NCI-H2171 (cell line): Measurements from ENCODE around the gene SETBP1.

Source experiments
- DNase-seq: peaks from one replicate; lab custom pipeline; 2025; lab: John Stamatoyannopoulos, UW

SETBP1 gene

DNA sequence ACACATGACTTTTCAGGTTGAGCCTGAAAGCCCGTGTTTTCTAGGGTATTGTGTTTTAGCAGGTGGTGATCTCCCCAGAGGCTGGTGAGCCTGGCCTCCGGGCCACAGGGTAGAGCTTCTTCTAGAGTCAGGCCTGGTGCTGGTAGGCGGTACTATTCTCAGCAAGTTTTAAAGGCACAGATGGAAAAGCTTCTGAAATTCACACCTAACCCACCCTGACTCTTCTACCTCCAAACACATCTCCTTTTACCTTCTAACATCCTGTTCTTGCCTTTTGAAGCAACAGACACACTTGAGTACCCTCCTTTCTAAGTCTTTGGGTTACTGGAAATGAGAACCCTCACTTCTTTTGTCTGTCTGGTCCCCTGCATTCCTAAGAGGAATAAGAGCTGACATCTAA, 191.1 kb downstream of the SETBP1 start:
- no peak for DNase-seq

DNA sequence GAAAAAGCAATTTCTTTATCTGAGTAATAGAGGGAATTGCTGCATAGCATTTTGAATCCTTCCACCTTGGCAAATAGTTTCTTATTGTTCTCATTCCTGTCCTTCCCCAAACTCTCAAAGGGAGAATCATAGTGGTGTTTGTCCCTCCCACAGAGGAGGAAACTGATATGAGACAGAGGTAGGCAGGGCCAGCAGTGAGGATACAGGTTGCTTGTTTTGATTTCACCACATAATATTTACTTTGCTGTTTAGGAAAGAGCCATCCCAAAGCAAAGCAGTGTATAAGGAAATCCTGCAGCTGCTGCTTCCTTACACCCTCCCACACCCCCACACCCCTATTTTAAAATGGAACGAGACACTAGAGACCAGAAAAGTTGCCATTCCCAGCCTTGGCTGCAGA, 195.3 kb downstream of the SETBP1 start:
- DNase-seq: no peak

DNA sequence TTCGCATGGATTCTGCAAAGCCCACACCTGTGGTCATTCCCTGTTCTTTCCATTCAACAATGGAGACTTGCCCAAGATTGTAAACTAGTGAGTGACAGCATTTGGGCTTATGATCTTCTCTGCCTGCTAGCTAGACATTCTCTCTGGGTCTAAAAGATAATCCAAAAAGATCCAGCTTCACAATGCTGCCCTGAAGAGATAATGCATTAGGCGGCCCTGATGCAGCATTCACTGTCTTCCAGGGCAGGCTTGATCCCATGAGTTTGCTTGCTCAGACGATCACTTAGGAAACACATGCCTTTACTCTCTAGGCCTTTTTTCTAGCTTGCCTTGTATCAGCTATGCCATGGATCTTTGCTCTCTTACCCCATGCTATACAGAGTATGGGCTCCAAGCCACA, 196.1 kb downstream of the SETBP1 start:
- no peak for DNase-seq

DNA sequence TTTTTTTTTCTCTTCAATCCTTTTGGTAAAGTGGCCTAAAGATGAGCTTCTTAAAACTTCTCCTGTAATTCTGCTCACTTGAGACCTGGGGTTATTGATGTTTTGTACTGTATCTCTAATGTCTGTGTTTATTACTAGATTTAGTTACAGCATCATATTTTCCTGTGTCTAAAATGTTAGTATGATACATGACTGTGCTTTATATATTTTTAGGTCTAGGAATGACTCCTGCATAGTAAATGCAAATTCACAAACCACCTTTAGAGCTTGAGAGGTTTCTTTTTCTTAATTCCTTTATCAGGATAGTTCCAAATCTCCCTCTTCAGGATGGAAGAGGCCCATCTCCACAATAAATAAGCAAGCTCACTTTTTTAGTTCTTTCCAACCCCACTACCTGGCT, 197.6 kb downstream of the SETBP1 start:
- no peak for DNase-seq

DNA sequence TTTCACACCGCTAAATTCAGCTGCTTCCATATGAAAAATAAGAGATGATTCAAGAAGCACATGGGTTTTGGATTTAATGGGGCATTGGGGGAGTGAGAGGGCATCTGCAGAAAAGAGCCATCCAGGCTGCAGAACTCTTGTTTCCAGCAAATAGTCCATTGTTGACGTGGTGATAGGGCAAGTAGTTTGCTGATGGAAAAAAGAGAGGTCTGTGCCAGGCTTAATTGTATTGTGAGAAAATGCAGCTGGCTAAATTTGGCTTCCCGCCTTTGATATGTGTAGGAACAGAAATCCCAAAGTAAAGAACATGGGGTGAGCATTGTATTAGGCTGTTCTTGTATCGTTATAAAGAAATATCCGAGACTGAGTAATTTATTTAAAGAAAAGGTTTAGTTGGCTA, 199.5 kb downstream of the SETBP1 start:
- no peak for DNase-seq

DNA sequence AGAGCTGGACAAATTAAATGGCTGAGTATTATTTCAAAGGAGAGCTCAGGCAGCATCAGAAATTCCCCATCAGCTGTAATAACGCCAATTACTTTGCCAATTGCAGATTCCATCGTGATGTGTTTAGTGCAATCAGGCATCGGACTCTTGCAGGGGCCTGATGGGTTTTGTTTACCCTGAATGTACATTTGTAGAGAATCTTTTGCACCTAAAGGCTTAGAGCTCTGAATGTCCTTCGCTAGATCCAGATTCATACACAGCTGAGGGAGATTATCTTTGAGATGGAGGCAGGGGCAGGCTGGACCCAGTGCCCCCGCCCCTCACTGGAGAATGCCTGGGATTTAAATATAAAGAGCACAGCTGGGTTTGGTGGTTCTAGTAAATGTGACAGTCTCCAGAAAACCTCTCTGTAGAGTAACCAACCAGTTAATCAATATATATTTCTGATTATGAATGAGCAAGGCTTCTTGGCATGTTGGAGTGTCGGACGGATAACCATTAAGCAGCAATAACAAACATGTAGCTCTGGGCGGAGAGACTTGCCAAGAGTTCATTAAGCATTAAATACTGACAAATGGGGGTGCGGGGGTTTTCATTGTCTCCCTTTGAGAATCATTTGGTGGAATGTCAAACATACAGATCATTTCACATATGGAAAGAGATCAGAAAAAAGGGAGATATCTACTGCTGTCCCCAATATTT, 200.9 kb downstream of the SETBP1 start:
- DNase-seq: no peak

DNA sequence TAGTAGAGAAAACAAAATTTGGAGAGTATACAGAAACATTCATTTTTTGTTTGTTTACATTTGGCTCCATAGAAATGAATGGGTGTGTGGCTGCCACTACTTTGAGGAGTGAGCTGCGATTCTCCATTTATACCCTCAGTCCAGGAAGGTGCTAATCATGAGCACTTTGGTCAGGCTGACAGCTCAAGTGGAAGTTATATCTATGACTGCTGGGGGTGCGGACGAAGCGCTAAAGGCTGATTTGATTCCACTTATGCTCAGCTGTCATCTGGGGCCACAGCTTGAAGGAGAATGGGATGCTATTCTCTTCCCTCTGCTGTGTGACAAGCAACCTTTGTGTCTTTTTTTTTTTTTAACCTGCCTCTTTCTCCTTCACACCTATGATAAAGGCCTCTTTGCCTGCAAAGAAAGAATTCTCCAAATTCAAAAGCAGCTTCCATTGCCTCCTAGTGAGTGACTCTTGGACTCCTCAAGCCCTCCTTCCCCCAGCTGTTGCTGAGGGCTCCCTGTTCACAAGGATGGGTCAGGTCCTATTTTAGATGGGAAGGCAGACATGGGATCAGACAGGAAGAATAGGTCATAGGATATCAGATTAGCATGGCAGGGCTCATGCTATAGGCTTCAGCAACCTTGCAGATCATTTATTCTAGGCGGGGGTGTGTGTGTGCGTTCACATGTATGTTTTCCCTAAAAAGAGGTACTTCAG, 201.6 kb downstream of the SETBP1 start:
- DNase-seq: no peak

DNA sequence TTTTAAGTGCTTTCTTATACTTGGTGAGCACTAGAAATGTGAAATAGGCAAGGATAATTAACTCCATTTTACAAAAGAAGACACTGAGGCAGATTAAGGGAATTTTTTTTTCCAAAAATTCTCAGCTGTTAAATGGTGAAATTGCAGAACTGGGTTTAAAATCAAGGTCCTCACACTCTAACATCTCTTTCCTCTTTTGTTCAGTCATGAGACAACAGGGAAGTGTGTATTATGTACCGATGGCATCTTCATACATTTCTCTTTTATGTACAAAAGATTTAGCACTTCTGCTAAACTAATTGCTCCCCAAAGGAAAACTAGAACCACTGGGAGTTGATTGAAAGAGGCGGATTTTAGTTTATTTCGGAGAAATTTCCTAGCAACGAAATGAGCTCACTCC, 203.0 kb downstream of the SETBP1 start:
- no peak for DNase-seq

DNA sequence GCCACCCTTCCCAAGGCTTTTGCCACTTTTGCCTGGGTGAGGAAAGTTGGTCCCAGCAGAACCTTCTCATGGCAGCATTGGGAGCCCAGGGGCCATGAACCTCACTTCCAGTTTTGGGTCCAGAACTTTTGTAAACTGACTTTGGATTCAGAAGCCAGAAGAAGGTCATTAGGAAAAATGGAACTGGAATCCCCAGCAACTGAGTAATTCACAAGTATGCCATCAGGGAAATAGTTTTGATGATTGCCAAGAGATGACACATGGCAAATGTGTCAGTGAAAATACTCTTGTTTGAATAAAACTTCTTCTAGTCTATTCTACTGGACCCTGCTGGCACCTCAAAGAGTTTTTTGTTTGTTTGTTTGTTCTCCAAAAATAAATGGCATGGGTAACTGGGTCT, 203.7 kb downstream of the SETBP1 start:
- DNase-seq: no peak

DNA sequence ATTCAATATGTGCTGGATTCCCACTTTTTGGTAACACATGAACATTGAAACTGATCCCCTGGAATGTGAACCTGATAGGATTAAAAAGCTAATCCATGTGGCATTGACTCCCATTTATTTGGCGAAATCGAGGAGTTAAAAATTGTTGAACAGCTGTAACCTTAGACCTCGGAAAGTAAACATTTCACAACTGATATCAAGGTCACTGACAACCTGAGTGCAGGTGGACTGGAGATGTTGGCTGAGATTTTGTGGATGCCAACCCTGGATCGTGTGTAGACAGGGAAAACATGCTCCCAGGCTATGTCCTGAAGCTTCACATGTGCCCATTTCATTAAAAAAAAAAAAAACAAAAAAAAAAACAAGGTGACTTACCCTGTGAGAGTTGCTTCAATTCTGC, 204.8 kb downstream of the SETBP1 start:
- DNase-seq: no peak

DNA sequence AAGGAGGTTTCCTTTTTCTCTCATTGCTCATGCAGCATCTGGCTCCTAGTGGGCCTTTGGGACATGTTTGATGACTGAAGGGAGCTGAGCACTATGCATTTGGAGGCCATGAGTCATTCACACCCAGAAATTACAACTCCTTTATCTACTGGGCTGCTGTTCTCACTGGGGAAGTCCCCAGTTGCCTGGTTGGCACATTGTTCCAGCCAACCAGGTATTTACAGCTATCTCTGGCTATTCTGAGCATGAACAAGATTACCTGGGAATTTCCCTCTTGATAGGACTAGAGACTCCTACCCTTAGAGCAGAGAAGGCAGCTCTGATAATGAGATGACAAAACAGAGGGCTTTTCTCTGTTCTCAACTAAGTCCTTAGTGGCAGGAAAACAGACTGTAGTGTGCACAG, 206.5 kb downstream of the SETBP1 start:
- DNase-seq: no peak

DNA sequence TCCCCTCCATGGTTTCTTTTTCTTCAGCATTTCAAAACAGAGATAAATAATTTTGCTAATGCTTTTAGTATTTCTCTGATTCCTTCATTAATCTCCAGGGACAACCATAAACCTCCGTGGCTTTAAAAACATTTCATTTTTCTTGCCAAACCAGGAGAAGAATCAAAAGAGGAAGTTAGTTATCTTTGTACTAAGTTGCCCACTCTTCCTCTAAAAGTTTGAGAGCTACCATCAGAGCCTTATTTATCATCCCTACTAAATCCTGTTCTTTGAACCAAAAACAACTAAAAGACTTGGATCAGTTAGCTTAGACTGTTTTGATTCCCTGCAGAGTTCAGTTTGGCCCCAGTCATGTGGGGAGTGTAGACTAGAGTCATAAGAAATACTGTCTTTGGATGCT, 208.4 kb downstream of the SETBP1 start:
- no peak for DNase-seq

DNA sequence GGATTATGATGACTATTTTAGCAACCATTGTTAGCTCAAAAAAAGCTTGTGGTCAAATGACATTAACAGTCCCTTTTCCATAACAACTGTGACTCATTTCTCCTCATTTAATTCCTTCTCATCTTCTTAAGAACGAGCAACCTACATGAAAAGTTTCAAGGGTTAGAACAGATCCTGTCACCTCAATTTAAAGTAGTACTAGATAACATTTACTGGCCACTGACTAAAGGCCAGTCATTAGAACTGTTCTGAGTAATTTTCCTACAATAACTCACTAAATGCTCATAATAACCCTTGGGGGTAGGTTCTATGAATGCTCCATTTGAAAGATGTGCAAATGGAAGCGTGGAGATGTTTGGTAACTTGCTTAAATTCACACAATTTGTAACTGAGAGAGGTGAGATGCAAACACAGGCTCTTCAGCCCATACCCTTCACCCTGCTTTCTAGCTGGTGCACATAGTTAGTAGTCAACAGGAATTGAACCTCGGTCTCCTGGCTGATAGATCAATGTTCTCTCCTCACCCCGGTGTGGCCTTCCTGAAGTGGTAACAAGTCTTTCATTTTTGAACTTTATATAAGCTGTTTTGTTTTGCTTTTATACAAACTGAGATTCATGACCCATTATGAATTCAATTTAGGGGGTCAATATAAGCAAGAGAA, 212.5 kb downstream of the SETBP1 start:
- no peak for DNase-seq

DNA sequence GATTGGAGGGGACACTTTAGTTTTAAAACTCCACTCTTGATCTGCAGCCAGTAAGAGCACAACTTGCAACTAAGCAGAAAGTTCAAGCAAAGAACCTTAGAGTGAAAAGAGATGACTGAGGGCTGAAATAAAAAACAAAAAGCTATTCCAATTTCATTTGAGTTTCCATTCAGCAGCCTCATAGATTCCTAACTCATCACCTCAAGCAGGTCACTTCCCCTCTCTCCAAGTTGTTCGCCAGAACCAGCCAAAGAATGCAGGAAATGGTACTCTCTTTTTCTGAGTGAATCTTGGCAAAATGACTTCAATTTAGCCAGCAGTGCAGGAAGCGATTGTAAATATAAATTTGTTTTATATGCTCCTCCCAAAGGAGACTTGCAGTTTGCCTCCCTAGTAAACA, 213.3 kb downstream of the SETBP1 start:
- no peak for DNase-seq

DNA sequence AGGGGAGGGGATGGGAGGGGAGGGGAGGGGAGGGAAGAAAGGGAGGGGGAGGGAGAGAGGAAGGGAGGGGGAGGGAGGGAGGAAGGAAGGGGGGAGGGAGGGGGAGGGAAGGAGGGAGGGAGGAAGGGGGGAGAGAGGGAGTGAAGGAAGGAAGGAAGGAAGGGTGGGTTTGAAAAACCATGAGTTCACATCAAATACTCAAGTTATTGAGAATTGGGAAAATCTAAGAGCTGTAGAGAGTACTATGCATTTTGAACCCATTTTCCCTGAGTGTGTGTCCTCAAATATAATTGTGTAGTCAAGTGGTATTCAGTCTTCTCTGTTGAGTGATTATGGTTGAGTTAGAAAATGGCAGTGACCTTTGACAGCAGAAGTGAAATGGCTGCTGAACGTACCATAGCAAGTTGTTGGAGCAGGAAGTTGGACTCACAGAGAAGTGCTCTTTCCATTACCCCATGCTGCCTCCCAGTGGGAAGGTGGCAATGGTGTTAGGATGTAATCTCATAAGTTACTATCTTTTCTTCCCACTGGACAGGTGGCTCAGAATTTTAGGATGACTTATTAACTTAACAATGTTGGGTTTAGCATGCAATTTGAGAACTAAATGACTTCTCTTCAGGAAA, 214.6 kb downstream of the SETBP1 start:
- no peak for DNase-seq

DNA sequence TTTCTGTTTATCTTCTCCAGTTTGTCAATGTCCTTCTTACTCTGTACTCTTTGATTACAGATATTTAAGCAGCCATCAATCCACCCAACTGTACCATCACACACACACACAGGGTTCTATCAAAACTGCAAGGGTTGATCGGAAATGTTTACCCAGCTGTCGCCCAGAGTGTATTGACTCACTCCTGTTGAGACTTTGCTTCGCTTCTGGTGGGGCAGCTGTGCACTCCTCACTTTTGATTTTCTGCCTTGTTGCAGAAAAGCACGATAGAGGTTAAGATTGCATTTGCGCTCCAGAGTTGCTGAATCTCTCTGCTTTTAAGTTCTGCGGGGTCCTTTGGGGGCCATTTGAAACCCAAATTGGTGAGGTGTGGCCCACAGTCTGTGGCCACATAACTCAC, 216.2 kb downstream of the SETBP1 start:
- DNase-seq: peak; percentile 68

DNA sequence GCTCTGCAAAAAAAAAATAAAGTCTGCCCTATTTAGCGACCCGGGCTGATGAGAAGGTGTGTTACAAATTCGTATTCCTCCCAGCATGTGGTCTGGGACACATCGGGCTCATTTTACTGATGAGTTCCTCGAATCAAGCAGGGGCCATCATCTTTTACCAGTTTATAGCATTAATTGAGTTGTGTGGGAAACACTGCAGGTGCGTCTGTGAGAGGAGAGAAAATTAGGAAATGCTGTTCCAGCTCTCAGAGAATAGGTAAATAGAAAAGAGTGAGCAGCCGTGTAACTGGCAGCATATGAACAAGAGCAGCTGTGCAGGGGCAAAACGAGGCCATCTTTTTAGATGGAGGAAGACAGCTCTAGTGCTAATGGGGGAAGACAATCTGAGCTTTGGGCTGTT, 216.7 kb downstream of the SETBP1 start:
- peak; percentile 91 for DNase-seq

DNA sequence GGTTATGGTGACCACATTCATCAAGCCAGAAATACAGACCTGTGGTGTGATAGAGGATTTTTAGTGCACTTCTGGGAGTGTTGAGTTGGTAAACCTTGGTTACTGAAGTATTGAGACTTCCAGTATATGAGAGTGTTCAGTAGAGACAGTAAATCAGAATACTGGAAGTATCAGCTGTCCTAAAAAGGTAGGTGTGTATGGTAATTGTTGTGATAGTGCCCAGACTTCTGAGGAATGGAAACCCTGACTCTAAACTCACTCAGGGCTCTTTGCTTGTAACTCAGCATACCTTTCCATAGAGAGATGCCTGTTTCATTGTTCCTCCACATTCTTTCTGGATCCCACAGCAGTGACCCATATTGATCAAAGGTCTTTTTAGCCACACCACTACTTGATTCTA, 217.1 kb downstream of the SETBP1 start:
- no peak for DNase-seq

DNA sequence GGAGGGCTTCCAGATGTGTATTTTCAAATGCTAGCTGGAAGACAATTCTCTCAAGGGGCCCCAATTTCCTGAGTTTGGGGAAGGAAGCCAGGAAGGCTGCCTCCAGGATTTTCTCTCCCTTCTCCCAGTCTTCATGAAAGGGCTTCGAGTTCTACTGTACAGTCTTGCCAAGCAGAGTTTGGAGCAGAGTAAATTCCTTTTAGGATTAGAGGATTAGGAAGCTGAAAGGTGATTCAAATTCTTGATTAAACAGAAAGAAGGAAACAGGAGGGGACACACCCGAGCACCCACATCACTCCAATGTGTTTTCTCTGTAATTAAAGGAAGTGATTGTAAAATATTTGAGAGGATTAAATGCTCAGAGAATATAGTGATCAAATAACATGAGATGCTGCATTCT, 217.8 kb downstream of the SETBP1 start:
- no peak for DNase-seq

DNA sequence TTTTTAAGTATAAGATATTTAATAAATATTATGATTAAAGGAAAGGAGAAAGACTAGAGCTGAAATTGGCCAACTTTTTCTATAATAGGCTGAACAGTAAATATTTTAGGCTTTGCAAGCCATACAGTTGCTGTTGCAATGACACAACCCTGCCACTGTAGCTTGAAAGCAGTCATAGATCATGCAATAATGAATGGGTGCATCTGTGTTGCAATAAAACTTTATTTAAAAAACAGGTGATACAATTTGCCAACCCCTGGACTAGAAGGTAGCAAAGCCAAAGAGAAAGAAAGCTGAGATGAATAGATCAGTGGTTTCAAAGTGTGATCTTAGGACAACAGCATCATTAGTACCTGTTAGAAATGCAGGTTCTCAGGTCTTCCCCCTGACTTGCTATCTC, 219.1 kb downstream of the SETBP1 start:
- DNase-seq: no peak

DNA sequence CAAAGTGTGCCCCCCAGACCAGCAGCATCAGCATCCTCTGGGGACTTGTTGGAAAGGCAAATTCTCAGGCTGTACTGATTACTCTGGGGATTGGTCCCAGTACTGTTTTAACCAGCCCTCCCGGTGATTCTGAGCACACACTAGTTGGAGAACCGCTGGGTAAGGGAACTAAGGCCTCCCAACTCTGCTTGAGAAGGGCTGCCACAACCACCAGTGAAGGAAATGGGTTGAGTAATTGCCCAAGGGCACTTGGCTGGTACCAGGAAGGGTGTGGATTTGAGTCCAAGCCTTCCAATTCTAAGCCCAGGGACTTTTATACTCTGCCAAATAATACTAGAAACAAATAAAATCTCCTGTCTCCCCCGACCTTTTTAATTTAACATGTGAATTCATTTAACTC, 219.9 kb downstream of the SETBP1 start:
- DNase-seq: no peak

DNA sequence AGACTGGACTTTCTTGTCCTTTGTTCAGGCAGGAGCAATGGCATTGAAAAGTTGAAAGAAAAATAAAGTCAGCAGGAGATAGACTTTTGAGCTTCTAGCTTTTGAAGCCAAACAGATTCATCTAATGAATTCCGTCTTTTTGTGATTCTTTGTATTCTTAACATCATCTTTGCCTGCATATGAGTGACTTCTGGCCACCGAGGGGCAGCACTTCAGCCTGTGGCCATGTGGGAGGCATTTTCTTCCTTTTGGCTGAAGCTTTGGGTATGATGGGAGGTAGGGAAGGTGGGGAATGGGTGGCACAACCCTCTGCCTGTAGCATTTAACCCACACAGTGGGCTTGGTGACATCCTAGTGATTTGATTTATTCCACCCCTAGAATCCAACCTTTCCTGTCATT, 220.6 kb downstream of the SETBP1 start:
- no peak for DNase-seq

DNA sequence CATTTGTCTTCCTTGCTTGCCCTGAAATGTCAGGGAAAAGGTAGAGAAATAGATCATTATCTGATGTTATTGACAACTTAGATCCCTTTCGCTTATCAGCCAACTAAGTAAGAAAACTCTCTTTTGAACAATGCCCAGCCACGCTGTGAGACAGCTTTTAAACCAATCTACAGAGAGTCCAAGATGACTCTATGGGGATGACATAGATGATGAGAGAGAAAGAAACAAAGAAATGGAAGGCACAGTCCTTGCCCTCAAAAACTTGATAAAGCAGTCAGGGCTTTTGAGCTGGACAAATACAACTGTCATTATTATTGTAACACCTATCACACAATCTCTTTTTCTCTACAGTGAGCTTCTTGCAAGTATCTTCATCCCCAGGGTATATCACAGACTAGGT, 222.6 kb downstream of the SETBP1 start:
- no peak for DNase-seq
